ENCODE data around the gene LRRC37A3. TPM values are rescaled to one million over a fixed set of nuclear protein-coding genes. Genes with fewer than 3 reads are reported as not detected.
"Not testable (repeated sequence)": the region's sequence is repeated elsewhere in the genome, so short reads cannot be mapped to it uniquely, and the experiment has no call there.

The LRRC37A3 gene
- total and polyA plus RNA-seq, 7 experiments from 2014 or later: 1.9 to 46.7 (median 19.3) TPM

- peaks cover 5 to 11% (median 5%) of the 10 kb centered on the region in 7 donors for H3K4me1 Mint-ChIP-seq
- H3K4me1 ChIP-seq (ENCODE audit: control insufficient read depth in 2 of 2, insufficient read depth in 2 of 2, low read length in 2 of 2); ATAC-seq; H3K9me3 ChIP-seq (ENCODE audit: control insufficient read depth in 2 of 3, low read length in 3 of 3); H3K27me3 ChIP-seq (ENCODE audit: control insufficient read depth in 2 of 2, insufficient read depth in 2 of 2, low read length in 2 of 2); H3K27me3 Mint-ChIP-seq; H3K9me3 Mint-ChIP-seq; POLR2A ChIA-PET; H3K4me3 ChIP-seq (ENCODE audit: low read length); H3K27ac ChIP-seq (ENCODE audit: low read depth, low read length); DNase-seq; CTCF ChIA-PET; H3K36me3 Mint-ChIP-seq; H3K4me3 Mint-ChIP-seq; H3K36me3 ChIP-seq (ENCODE audit: control insufficient read depth in 2 of 3, insufficient read depth in 3 of 3, low read length in 3 of 3); H3K27ac Mint-ChIP-seq: not testable (repeated sequence)
- intact Hi-C loops (cut with micrococcal nuclease): loop anchor here in 1 of 2 donors (10.0 kb wide), 1 partner anchor 86 kb away; no protein-coding TSS in a partner anchor
Measured at GRCh38 chr17:64930374-64930773, 11.1 kb upstream of the LRRC37A3 start.

GRCh38 chr17:64929419-64930209 lies 10.3 kb upstream of the LRRC37A3 start:
- H3K4me3 Mint-ChIP-seq; POLR2A ChIA-PET; H3K27me3 ChIP-seq (ENCODE audit: control insufficient read depth in 2 of 2, insufficient read depth in 2 of 2, low read length in 2 of 2); H3K4me1 ChIP-seq (ENCODE audit: control insufficient read depth in 2 of 2, insufficient read depth in 2 of 2, low read length in 2 of 2); H3K9me3 ChIP-seq (ENCODE audit: control insufficient read depth in 2 of 3, low read length in 3 of 3); H3K4me1 Mint-ChIP-seq; H3K4me3 ChIP-seq (ENCODE audit: low read length); H3K27ac ChIP-seq (ENCODE audit: low read depth, low read length); H3K27me3 Mint-ChIP-seq; H3K36me3 ChIP-seq (ENCODE audit: control insufficient read depth in 2 of 3, insufficient read depth in 3 of 3, low read length in 3 of 3); DNase-seq; H3K27ac Mint-ChIP-seq; H3K9me3 Mint-ChIP-seq; H3K36me3 Mint-ChIP-seq; CTCF ChIA-PET: not testable (repeated sequence)
- intact Hi-C loops (cut with micrococcal nuclease): loop anchor here in 1 of 2 donors (10.0 kb wide), 1 partner anchor 85 kb away; no protein-coding TSS in a partner anchor
- peak; percentile 70 for ATAC-seq

GRCh38 chr17:64928701-64929100 lies 9.4 kb upstream of the LRRC37A3 start:
- H3K36me3 Mint-ChIP-seq, CTCF ChIA-PET: not testable (repeated sequence)

GRCh38 chr17:64927444-64927843 lies 8.2 kb upstream of the LRRC37A3 start:
- H3K4me3 Mint-ChIP-seq; H3K9me3 Mint-ChIP-seq; H3K36me3 Mint-ChIP-seq; H3K27me3 Mint-ChIP-seq; H3K27me3 ChIP-seq (ENCODE audit: control insufficient read depth in 2 of 2, insufficient read depth in 2 of 2, low read length in 2 of 2); H3K4me1 ChIP-seq (ENCODE audit: control insufficient read depth in 2 of 2, insufficient read depth in 2 of 2, low read length in 2 of 2); H3K36me3 ChIP-seq (ENCODE audit: control insufficient read depth in 2 of 3, insufficient read depth in 3 of 3, low read length in 3 of 3); H3K4me3 ChIP-seq (ENCODE audit: low read length); H3K9me3 ChIP-seq (ENCODE audit: control insufficient read depth in 2 of 3, low read length in 3 of 3); H3K27ac ChIP-seq (ENCODE audit: low read depth, low read length): not testable (repeated sequence)
- POLR2A ChIA-PET: interaction anchor here (0.7 kb wide), 1 partner anchor 9 kb away, joined by 3 read pairs; no protein-coding TSS in a partner anchor
- Mint-ChIP-seq H3K4me1 (peaks cover 5 to 19% (median 5%) of the 10 kb centered on the region in 7 donors), H3K27ac (peak overlapping the region in 1 of 9 donors; percentile 7)
- intact Hi-C loops (cut with micrococcal nuclease): loop anchor here (1.0 to 2.0 kb wide), 3 partner anchors 33 to 173 kb away; no protein-coding TSS in a partner anchor
- DNase-seq: peak in 7 of 9 donors; percentile 46 to 79 (median 73)
- ATAC-seq: peak; percentile 94
- CTCF ChIA-PET: interaction anchor here (1.2 kb wide), 1 partner anchor 14 kb away, joined by 4 read pairs; no protein-coding TSS in a partner anchor

More at GRCh38 chr17:64928701-64929100, 9.4 kb upstream of the LRRC37A3 start:
- H3K9me3 Mint-ChIP-seq; H3K4me1 ChIP-seq (ENCODE audit: control insufficient read depth in 2 of 2, insufficient read depth in 2 of 2, low read length in 2 of 2); H3K27me3 ChIP-seq (ENCODE audit: control insufficient read depth in 2 of 2, insufficient read depth in 2 of 2, low read length in 2 of 2); H3K9me3 ChIP-seq (ENCODE audit: control insufficient read depth in 2 of 3, low read length in 3 of 3); H3K27ac ChIP-seq (ENCODE audit: low read depth, low read length); H3K4me1 Mint-ChIP-seq; H3K4me3 Mint-ChIP-seq; H3K36me3 ChIP-seq (ENCODE audit: control insufficient read depth in 2 of 3, insufficient read depth in 3 of 3, low read length in 3 of 3); H3K4me3 ChIP-seq (ENCODE audit: low read length); H3K27me3 Mint-ChIP-seq; POLR2A ChIA-PET; DNase-seq; H3K27ac Mint-ChIP-seq; intact Hi-C loops (cut with micrococcal nuclease): not testable (repeated sequence)
- ATAC-seq: peak; percentile 48

GRCh38 chr17:64926430-64926829 lies 7.2 kb upstream of the LRRC37A3 start:
- H3K4me3 Mint-ChIP-seq; CTCF ChIA-PET; H3K9me3 Mint-ChIP-seq; H3K27me3 Mint-ChIP-seq; H3K27me3 ChIP-seq (ENCODE audit: control insufficient read depth in 2 of 2, insufficient read depth in 2 of 2, low read length in 2 of 2); DNase-seq; H3K4me3 ChIP-seq (ENCODE audit: low read length); H3K36me3 ChIP-seq (ENCODE audit: control insufficient read depth in 2 of 3, insufficient read depth in 3 of 3, low read length in 3 of 3); H3K36me3 Mint-ChIP-seq; H3K9me3 ChIP-seq (ENCODE audit: control insufficient read depth in 2 of 3, low read length in 3 of 3); H3K27ac ChIP-seq (ENCODE audit: low read depth, low read length); H3K4me1 ChIP-seq (ENCODE audit: control insufficient read depth in 2 of 2, insufficient read depth in 2 of 2, low read length in 2 of 2); ATAC-seq; H3K27ac Mint-ChIP-seq: not testable (repeated sequence)
- intact Hi-C loops (cut with micrococcal nuclease): loop anchor here in 1 of 2 donors (2.0 kb wide), 1 partner anchor 34 kb away; no protein-coding TSS in a partner anchor
- H3K4me1 Mint-ChIP-seq: peaks cover 5 to 20% (median 5%) of the 10 kb centered on the region in 7 donors
- POLR2A ChIA-PET: interaction anchor here (1.1 kb wide), 1 partner anchor 35 kb away, joined by 3 read pairs; no protein-coding TSS in a partner anchor

- H3K4me1 ChIP-seq (ENCODE audit: control insufficient read depth in 2 of 2, insufficient read depth in 2 of 2, low read length in 2 of 2); H3K36me3 ChIP-seq (ENCODE audit: control insufficient read depth in 2 of 3, insufficient read depth in 3 of 3, low read length in 3 of 3); H3K27ac ChIP-seq (ENCODE audit: low read depth, low read length); H3K27me3 ChIP-seq (ENCODE audit: control insufficient read depth in 2 of 2, insufficient read depth in 2 of 2, low read length in 2 of 2); DNase-seq; H3K4me3 ChIP-seq (ENCODE audit: low read length); H3K27ac Mint-ChIP-seq; CTCF ChIA-PET; H3K27me3 Mint-ChIP-seq; ATAC-seq; H3K9me3 ChIP-seq (ENCODE audit: control insufficient read depth in 2 of 3, low read length in 3 of 3); intact Hi-C loops (cut with micrococcal nuclease); H3K9me3 Mint-ChIP-seq; H3K4me3 Mint-ChIP-seq; POLR2A ChIA-PET; H3K36me3 Mint-ChIP-seq: not testable (repeated sequence)
- peaks cover 5 to 23% (median 5%) of the 10 kb centered on the region in 7 donors for H3K4me1 Mint-ChIP-seq
Measured at GRCh38 chr17:64925244-64925643, 6.0 kb upstream of the LRRC37A3 start.

Measured in naive thymus-derived CD4-positive, alpha-beta T cell (primary cell).